IPS DF 6.9 (cell line): ENCODE data around the gene CIAO2B.

Experiments
- DNase-seq: peaks from one replicate; pipeline ENCODE4 v3.0.0-alpha.2; 2013; ENCODE audit warnings: low read depth, low spot score
- H3K27ac ChIP-seq: one replicate; pipeline ENCODE4 v1.5.1; 2013; ENCODE audit warnings: low read length, control low read depth
- H3K27me3 ChIP-seq: 2 replicates; pipeline ENCODE4 v1.6.1; 2013; ENCODE audit warnings: mild to moderate bottlenecking, low read length; ENCODE audit not compliant: control insufficient read depth, insufficient read depth
- H3K36me3 ChIP-seq: 2 replicates; pipeline ENCODE4 v1.6.1; 2013; ENCODE audit warnings: low read length; ENCODE audit not compliant: control insufficient read depth, insufficient read depth
- H3K4me1 ChIP-seq: 2 replicates; pipeline ENCODE4 v1.6.1; 2013; ENCODE audit warnings: low read length; ENCODE audit not compliant: control insufficient read depth, insufficient read depth
- H3K4me3 ChIP-seq: 2 replicates; pipeline ENCODE4 v1.5.1; 2013; ENCODE audit warnings: mild to moderate bottlenecking, low read length
- H3K9me3 ChIP-seq: 2 replicates; pipeline ENCODE4 v1.6.1; 2013; ENCODE audit warnings: low read length, inconsistent platforms; ENCODE audit not compliant: control insufficient read depth, insufficient read depth
- WGBS: extraction: QIAGEN DNeasy Blood & Tissue Kit; methylation state at CpG from one replicate; pipeline ENCODE4 v1.1.7; 2013; ENCODE audit warnings: mixed read lengths, missing lambda C conversion rate; ENCODE audit not compliant: insufficient read length, insufficient coverage; 5-methylcytosine and 5-hydroxymethylcytosine counted together

Gene CIAO2B

GRCh38 chr16:66927918-66928649, 6.1 kb downstream of the CIAO2B start:
- Histone ChIP-seq H3K27me3 (peaks cover 14% of the 10 kb centered on the region), H3K4me1 (no peaks in the 10 kb centered on the region), H3K4me3 (no peak overlapping the region), H3K27ac (no peak overlapping the region), H3K36me3 (no peaks in the 10 kb centered on the region), H3K9me3 (no peaks in the 10 kb centered on the region)
- DNase-seq = no peak
- WGBS = no CpG with 5 or more reads among the region's 8 CpGs

DNA sequence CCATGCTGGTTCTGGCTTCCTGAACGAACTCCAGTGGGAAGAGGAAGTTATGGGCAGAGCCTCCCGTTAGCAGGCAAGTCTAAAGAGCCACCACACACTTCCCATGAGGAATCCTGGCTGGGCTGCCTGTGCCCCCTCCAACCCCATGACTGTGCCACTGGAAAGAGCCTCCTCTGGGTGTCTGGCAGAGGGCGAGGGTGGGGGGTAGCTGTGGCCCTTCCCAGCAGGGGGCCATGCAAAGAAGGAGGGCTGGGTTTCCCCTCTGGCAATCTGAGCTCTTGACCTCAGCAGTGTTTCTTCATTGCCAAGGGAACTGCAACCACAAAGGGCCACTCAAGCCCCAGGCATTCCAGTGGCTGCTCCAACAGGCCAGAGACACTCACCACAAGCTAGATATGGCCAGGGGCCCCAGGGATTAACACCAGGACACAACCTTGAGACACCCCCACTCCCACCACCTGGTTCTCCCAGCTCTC, 7.2 kb downstream of the CIAO2B start:
- WGBS = no CpG with 5 or more reads among the region's 3 CpGs
- no peak overlapping the region for H3K4me3 ChIP-seq
- H3K27ac ChIP-seq = no peak overlapping the region
- peaks cover 14% of the 10 kb centered on the region for H3K27me3 ChIP-seq
- no peaks in the 10 kb centered on the region for H3K4me1 ChIP-seq
- no peaks in the 10 kb centered on the region for H3K36me3 ChIP-seq
- no peaks in the 10 kb centered on the region for H3K9me3 ChIP-seq
- no peak for DNase-seq

DNA sequence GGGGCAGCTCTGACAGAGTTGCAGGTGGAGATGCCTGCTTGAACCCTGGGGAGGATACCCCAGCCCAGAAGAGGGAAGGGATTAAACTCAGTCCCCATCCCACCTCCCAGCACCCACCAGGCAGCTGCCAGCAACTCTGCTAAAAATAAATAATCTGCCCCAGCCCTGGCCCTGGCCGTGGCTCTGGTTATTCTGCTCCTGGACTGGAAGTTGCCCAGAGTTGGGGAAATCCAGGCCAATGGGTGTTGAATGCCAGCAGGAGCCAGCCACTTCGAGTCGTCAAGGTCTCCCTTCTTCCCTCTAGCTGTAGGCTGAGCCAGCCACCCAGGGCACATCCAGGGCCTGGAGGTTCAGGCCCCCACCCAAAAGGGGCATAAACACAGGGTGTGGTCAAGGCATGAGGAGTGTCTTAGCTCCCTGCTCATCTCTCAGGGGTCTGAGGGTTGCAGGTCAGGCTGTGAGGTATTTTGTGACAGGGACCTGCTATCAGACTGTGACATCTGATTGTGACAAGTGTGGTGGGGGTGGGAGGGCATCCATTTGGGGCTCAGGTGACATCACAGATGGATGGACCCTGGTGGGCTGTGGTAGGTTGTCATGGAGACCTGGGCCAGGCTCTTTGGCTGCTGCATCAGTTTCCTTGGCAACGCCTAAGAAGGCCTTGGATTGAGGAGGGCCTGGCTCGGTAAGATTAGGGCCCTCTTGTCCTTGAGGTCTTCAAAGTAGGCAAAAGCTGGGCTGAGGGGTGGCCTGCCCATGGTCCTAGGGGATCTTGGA, 7.8 kb downstream of the CIAO2B start:
- H3K27me3 ChIP-seq = peaks cover 14% of the 10 kb centered on the region
- no peak overlapping the region for H3K4me3 ChIP-seq
- no CpG with 5 or more reads among the region's 5 CpGs for WGBS
- no peak for DNase-seq
- no peak overlapping the region for H3K27ac ChIP-seq
- H3K36me3 ChIP-seq = no peaks in the 10 kb centered on the region
- H3K9me3 ChIP-seq = no peaks in the 10 kb centered on the region
- no peaks in the 10 kb centered on the region for H3K4me1 ChIP-seq

GRCh38 chr16:66925322-66925840, 8.8 kb downstream of the CIAO2B start, which contains the start of gene RRAD:
Gene RRAD, minus strand, starts transcription at chr16:66925535. Its CDS starts 356 bp downstream, at chr16:66925179.
- no peaks in the 10 kb centered on the region for H3K9me3 ChIP-seq
- peak within 1 kb of the TSS; percentile 39; the same call in 1 of the 2 replicates for H3K4me3 ChIP-seq
- WGBS = no CpG with 5 or more reads among the region's 42 CpGs
- H3K36me3 ChIP-seq = no peaks in the 10 kb centered on the region
- H3K27me3 ChIP-seq = peaks cover 14% of the 10 kb centered on the region
- H3K27ac ChIP-seq = no peak within 1 kb of the TSS
- no peak for DNase-seq
- no peaks in the 10 kb centered on the region for H3K4me1 ChIP-seq

GRCh38 chr16:66924527-66925321, 9.5 kb downstream of the CIAO2B start:
- H3K4me1 ChIP-seq = no peaks in the 10 kb centered on the region
- no peaks in the 10 kb centered on the region for H3K9me3 ChIP-seq
- no peak for DNase-seq
- peaks cover 14% of the 10 kb centered on the region for H3K27me3 ChIP-seq
- no peaks in the 10 kb centered on the region for H3K36me3 ChIP-seq
- no peak overlapping the region for H3K27ac ChIP-seq
- WGBS = no CpG with 5 or more reads among the region's 72 CpGs
- H3K4me3 ChIP-seq = peak overlapping the region; percentile 39; the same call in 1 of the 2 replicates

- WGBS = no CpG with 5 or more reads among the region's 3 CpGs
- H3K36me3 ChIP-seq = no peaks in the 10 kb centered on the region
- no peak for DNase-seq
- H3K4me1 ChIP-seq = no peaks in the 10 kb centered on the region
- no peaks in the 10 kb centered on the region for H3K9me3 ChIP-seq
- H3K27me3 ChIP-seq = peaks cover 14% of the 10 kb centered on the region
- no peak overlapping the region for H3K27ac ChIP-seq
- no peak overlapping the region for H3K4me3 ChIP-seq
These were observed 10.3 kb downstream of the CIAO2B start for GRCh38 chr16:66923866-66924265.

DNA sequence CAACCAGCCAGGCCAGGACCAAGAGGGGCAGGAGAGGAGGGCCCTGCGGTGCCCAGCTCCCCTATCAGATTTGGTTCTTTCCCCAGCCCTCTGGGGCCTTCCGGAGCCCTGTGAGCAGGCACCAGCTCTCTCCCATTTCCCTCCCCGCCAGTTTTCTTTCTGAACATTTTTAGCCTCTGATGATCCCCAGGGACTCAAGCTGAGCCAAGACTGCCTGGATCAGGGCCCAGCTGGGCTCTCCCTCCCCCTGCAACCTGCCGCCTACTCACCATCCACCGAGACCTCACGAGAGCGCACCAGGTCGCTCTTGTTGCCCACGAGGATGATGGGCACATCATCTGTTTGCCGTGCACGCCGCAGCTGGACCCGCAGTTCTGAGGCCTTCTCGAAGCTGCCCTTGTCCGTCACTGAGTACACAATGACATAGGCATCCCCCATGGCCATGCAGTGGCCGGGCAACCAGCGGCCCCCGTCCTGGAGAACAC, 10.9 kb downstream of the CIAO2B start:
- H3K9me3 ChIP-seq = no peaks in the 10 kb centered on the region
- peaks cover 14% of the 10 kb centered on the region for H3K27me3 ChIP-seq
- DNase-seq = no peak
- H3K4me3 ChIP-seq = no peak overlapping the region
- WGBS = no CpG with 5 or more reads among the region's 18 CpGs
- no peaks in the 10 kb centered on the region for H3K36me3 ChIP-seq
- no peak overlapping the region for H3K27ac ChIP-seq
- no peaks in the 10 kb centered on the region for H3K4me1 ChIP-seq

- H3K4me3 ChIP-seq = no peak overlapping the region
- H3K36me3 ChIP-seq = no peaks in the 10 kb centered on the region
- peaks cover 14% of the 10 kb centered on the region for H3K27me3 ChIP-seq
- no peaks in the 10 kb centered on the region for H3K9me3 ChIP-seq
- WGBS = no CpG with 5 or more reads among the region's 42 CpGs
- H3K4me1 ChIP-seq = no peaks in the 10 kb centered on the region
- no peak for DNase-seq
- no peak overlapping the region for H3K27ac ChIP-seq
These were observed 12.3 kb downstream of the CIAO2B start for GRCh38 chr16:66921729-66922450.

DNA sequence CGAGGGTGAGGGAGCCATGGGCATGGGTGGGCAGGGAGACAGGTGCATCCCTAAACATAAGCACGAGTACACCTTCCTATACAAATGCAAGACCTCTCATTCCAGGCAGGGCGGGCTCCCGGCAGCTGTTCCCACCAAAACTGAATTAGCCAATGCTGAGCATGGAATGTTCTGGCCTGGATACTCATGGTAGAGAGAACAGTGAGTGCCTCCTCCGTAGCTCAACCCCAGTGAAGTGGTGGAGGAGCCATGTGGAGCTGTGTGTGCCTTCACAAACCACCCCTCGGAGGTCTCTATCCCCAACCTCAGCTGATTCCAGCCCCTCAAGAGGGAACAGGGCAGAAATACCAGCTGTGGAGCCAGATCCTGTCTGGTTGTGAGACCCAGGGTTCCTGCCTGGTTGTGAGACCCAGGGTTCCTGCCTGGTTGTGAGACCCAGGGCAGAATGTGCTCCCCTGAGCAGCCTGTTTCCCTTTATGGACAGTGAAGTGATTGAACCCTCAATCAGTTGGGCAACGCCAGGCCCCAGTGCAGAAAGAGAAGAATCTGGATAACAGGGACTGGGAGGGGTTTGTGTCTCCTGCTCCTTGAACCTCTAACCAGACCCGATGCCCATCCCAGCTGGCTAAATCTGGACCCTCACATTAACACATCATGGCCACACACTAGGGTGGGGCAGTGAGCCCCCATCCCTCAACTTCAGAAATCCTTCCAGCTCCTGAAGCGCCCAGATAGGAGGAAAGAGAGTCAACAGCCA, 13.1 kb downstream of the CIAO2B start:
- H3K4me1 ChIP-seq = no peaks in the 10 kb centered on the region
- no CpG with 5 or more reads among the region's 9 CpGs for WGBS
- DNase-seq = no peak

More for the DNA sequence above, 13.1 kb downstream of the CIAO2B start:
- Histone ChIP-seq H3K27ac (no peak overlapping the region), H3K9me3 (no peaks in the 10 kb centered on the region), H3K27me3 (peaks cover 11% of the 10 kb centered on the region), H3K36me3 (no peaks in the 10 kb centered on the region), H3K4me3 (no peak overlapping the region)
